ENCODE data around the gene CPLX4. TPM values are rescaled to one million over a fixed set of nuclear protein-coding genes. Genes with fewer than 3 reads are reported as not detected.

CPLX4 gene
- total RNA-seq, 1 experiment from 2014 or later, result not detected

- TF ChIP-seq ZNF281 (CRISPR knock-in tag; IDR thresholded peaks at IDR 0.05), result no peak
- no peak for TF ChIP-seq ELF4 (CRISPR knock-in tag; IDR thresholded peaks at IDR 0.05; ENCODE audit: low read depth)
- TF ChIP-seq ZSCAN18 (CRISPR knock-in tag; IDR thresholded peaks at IDR 0.05), result no peak
Measured at GRCh38 chr18:59353079-59353680, 34.7 kb upstream of the CPLX4 start (continued).

GRCh38 chr18:59352250-59352855, 33.9 kb upstream of the CPLX4 start:
- no peaks in the 10 kb centered on the region for H3K27me3 Mint-ChIP-seq (ENCODE audit: low read depth)
- ChIA-PET CTCF (interaction anchor here (0.5 to 3.3 kb wide), 3 partner anchors 43 to 50 kb away, joined by 3 to 8 read pairs (median 3); no protein-coding TSS in a partner anchor), POLR2A (no interaction called here)
- TF ChIP-seq ZNF396 (CRISPR knock-in tag; IDR thresholded peaks at IDR 0.05; ENCODE audit: borderline replicate concordance) (no peak), NR1H2 (CRISPR knock-in tag; IDR thresholded peaks at IDR 0.05) (no peak), FOXP1 (CRISPR knock-in tag; IDR thresholded peaks at IDR 0.05; ENCODE audit: borderline replicate concordance) (no peak), ERG (CRISPR knock-in tag; IDR thresholded peaks at IDR 0.05) (no peak), ZNF532 (CRISPR knock-in tag; IDR thresholded peaks at IDR 0.05; ENCODE audit: borderline replicate concordance) (no peak), CREM (CRISPR knock-in tag; IDR thresholded peaks at IDR 0.05) (no peak), GRHL2 (CRISPR knock-in tag; IDR thresholded peaks at IDR 0.05; ENCODE audit: insufficient replicate concordance, severe bottlenecking) (no peak), EMX1 (CRISPR knock-in tag; IDR thresholded peaks at IDR 0.05) (no peak), ZMAT4 (CRISPR knock-in tag; IDR thresholded peaks at IDR 0.05) (no peak), ATF2 (CRISPR knock-in tag; IDR thresholded peaks at IDR 0.05; ENCODE audit: borderline replicate concordance, low read depth) (no peak), FOXJ3 (CRISPR knock-in tag; IDR thresholded peaks at IDR 0.05; ENCODE audit: borderline replicate concordance) (no peak), ZNF423 (CRISPR knock-in tag; IDR thresholded peaks at IDR 0.05) (no peak), CBFB (CRISPR knock-in tag; IDR thresholded peaks at IDR 0.05; ENCODE audit: low read depth) (no peak), NFYB (CRISPR knock-in tag; conservative IDR thresholded peaks at IDR 0.05; ENCODE audit: low read depth) (no peak), CREB1 (CRISPR knock-in tag; IDR thresholded peaks at IDR 0.05) (no peak), USF2 (CRISPR knock-in tag; IDR thresholded peaks at IDR 0.05) (no peak), IRF1 (CRISPR knock-in tag; IDR thresholded peaks at IDR 0.05) (no peak)
- peaks cover 72% of the 10 kb centered on the region for H3K36me3 Mint-ChIP-seq
- H3K27ac Mint-ChIP-seq, result no peak overlapping the region
- peaks cover 7% of the 10 kb centered on the region for H3K4me1 Mint-ChIP-seq
- DNase-seq (ENCODE audit: low spot score), result no peak
- no peaks in the 10 kb centered on the region for H3K9me3 Mint-ChIP-seq
- no peak for ATAC-seq
- H3K4me3 Mint-ChIP-seq, result no peak overlapping the region
